Hepatocyte (in vitro differentiated cells): Measurements from ENCODE around the gene TNK2. TPM values are rescaled to one million over a fixed set of nuclear protein-coding genes. Genes with fewer than 3 reads are reported as not detected.

ENCODE experiments used
- DNase-seq: peaks from one replicate; pipeline ENCODE4 v3.0.0-alpha.2; 2016; ENCODE audit warnings: low spot score
- H2AFZ ChIP-seq: fragments of 200-600 bp; sonication (generic); 2 replicates; pipeline ENCODE4 v1.6.0; 2016; ENCODE audit warnings: antibody characterized with exemption, mild to moderate bottlenecking
- H3K27ac ChIP-seq: fragments of 200-600 bp; sonication (generic); 2 replicates; pipeline ENCODE4 v1.5.1; 2016; ENCODE audit warnings: mild to moderate bottlenecking
- H3K27me3 ChIP-seq: fragments of 200-600 bp; sonication (generic); 2 replicates; pipeline ENCODE4 v1.6.1; 2016
- H3K36me3 ChIP-seq: fragments of 200-600 bp; sonication (generic); replicated peaks from 2 replicates; pipeline ENCODE4 v1.5.1; 2016; ENCODE audit warnings: low read depth; ENCODE audit not compliant: insufficient read depth
- H3K4me1 ChIP-seq: fragments of 200-600 bp; sonication (generic); 2 replicates; pipeline ENCODE4 v1.5.1; 2016; ENCODE audit warnings: mild to moderate bottlenecking, moderate library complexity; ENCODE audit not compliant: insufficient read depth
- H3K4me2 ChIP-seq: fragments of 200-600 bp; sonication (generic); 2 replicates; pipeline ENCODE4 v1.6.0; 2016
- H3K4me3 ChIP-seq: fragments of 200-600 bp; sonication (generic); 2 replicates; pipeline ENCODE4 v1.5.1; 2016; ENCODE audit warnings: mild to moderate bottlenecking
- H3K79me2 ChIP-seq: fragments of 200-600 bp; sonication (generic); 2 replicates; pipeline ENCODE4 v1.6.0; 2017; ENCODE audit warnings: mild to moderate bottlenecking
- H3K9me2 ChIP-seq: fragments of 200-600 bp; sonication (generic); replicated peaks from 2 replicates; pipeline ENCODE4 v1.6.0; 2017; ENCODE audit warnings: mild to moderate bottlenecking; ENCODE audit not compliant: insufficient read depth
- H3K9me3 ChIP-seq: fragments of 200-600 bp; sonication (generic); 2 replicates; pipeline ENCODE4 v1.5.1; 2016; ENCODE audit warnings: low read depth, mild to moderate bottlenecking
- H4K20me1 ChIP-seq: fragments of 200-600 bp; sonication (generic); 2 replicates; pipeline ENCODE4 v1.6.0; 2016; ENCODE audit warnings: mild to moderate bottlenecking; ENCODE audit not compliant: insufficient read depth, poor library complexity, severe bottlenecking
- EZH2 ChIP-seq: fragments of 200-600 bp; sonication (generic); IDR thresholded peaks from 2 replicates; pipeline ENCODE4 v1.6.1; 2016; ENCODE audit warnings: antibody characterized with exemption, mild to moderate bottlenecking, borderline replicate concordance
- EZH2phosphoT487 ChIP-seq: fragments of 200-600 bp; sonication (generic); IDR thresholded peaks from one replicate; pipeline ENCODE4 v1.6.1; 2018; ENCODE audit warnings: antibody characterized with exemption, mild to moderate bottlenecking, low read depth, moderate library complexity; ENCODE audit not compliant: unreplicated experiment, severe bottlenecking
- WGBS: methylation state at CpG from one replicate; pipeline ENCODE4 v1.1.6; 2016; ENCODE audit warnings: low lambda C conversion rate; ENCODE audit errors: missing lambda C conversion rate; 5-methylcytosine and 5-hydroxymethylcytosine counted together
- polyA plus RNA-seq: library from polyadenylated mRNA; unstranded; fragments of >200 nt; fragmentation: Nextera tagmentation; extraction: Ambion mirVana; gene quantifications from 2 replicates; pipeline ENCODE4 v1.2.1, GENCODE V29; 2016
- total RNA-seq: library from RNA; depleted of rRNA; stranded (reverse); fragments of >200 nt; gene quantifications from 2 replicates; pipeline ENCODE4 v1.2.3, GENCODE V29; 2014
- TF ChIP-seq, protein P1 (sequence below): fragments of 200-600 bp; sonication (generic); IDR thresholded peaks from 2 replicates; pipeline ENCODE4 v1.5.1; 2016; ENCODE audit warnings: antibody characterized with exemption, mild to moderate bottlenecking; ENCODE audit not compliant: poor library complexity

Gene TNK2
- total and polyA plus RNA-seq, 2 experiments from 2014 or later = 5.9 to 11.6 TPM

DNA sequence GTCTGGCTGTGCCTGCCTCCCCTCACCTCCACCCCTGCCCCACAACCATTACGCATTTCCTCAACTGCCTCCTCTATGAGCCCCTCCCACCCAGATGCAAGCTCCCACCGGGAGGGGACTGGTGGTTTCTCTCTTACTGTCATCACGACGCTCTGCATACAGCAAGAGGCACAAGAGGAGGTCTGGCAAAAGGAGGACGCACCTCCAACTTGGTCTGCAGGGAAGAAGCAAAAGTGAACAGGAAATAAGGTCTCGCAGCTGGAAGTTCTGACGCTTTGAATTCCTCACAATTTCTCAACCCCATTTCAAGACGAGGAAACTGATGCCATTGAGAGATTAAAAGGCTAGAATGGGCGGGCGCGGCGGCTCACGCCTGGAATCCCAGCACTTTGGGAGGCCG is 54.4 kb downstream of the TNK2 start:
- WGBS = 78% methylated on average over 14 of the region's 14 CpGs
- Histone ChIP-seq H3K27me3 (no peaks in the 10 kb centered on the region), H4K20me1 (no peaks in the 10 kb centered on the region)

DNA sequence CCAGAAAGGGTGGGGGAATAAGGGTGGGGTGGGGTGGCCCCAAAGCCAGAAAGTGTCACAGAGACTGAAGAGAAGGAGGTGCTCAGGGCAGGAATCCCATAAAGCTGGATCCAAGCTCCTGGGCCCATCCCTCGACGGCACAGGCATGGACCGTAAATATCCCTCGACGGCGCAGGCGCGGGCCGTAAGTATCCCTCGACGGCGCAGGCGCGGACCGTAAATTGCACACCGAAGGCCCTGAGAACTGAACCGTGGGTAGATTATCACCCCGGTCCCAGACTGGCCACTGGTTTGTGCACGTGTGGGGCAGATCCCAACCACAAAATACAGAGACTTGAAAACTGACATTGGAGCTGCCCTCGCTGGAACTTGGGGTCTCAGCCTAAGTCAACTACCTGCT is 55.3 kb downstream of the TNK2 start:
- Histone ChIP-seq H3K9me2 (no peaks in the 10 kb centered on the region), H3K4me1 (peaks cover 5% of the 10 kb centered on the region), H3K79me2 (no peaks in the 10 kb centered on the region), H4K20me1 (no peaks in the 10 kb centered on the region), H3K9me3 (no peaks in the 10 kb centered on the region), H3K27me3 (no peaks in the 10 kb centered on the region), H3K4me3 (no peak overlapping the region), H3K27ac (no peak overlapping the region), H3K4me2 (no peak overlapping the region), H3K36me3 (no peaks in the 10 kb centered on the region), H2AFZ (no peak overlapping the region)
- WGBS = 96% methylated on average over 19 of the region's 20 CpGs
- no peak for DNase-seq
- TF ChIP-seq EZH2phosphoT487 = no peak
- TF ChIP-seq, protein P1, sequence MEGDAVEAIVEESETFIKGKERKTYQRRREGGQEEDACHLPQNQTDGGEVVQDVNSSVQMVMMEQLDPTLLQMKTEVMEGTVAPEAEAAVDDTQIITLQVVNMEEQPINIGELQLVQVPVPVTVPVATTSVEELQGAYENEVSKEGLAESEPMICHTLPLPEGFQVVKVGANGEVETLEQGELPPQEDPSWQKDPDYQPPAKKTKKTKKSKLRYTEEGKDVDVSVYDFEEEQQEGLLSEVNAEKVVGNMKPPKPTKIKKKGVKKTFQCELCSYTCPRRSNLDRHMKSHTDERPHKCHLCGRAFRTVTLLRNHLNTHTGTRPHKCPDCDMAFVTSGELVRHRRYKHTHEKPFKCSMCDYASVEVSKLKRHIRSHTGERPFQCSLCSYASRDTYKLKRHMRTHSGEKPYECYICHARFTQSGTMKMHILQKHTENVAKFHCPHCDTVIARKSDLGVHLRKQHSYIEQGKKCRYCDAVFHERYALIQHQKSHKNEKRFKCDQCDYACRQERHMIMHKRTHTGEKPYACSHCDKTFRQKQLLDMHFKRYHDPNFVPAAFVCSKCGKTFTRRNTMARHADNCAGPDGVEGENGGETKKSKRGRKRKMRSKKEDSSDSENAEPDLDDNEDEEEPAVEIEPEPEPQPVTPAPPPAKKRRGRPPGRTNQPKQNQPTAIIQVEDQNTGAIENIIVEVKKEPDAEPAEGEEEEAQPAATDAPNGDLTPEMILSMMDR = no peak
- no peak for TF ChIP-seq EZH2

More for the DNA sequence above, 54.4 kb downstream of the TNK2 start:
- Histone ChIP-seq H3K4me2 (no peak overlapping the region), H3K36me3 (no peaks in the 10 kb centered on the region), H2AFZ (no peak overlapping the region), H3K4me3 (no peak overlapping the region), H3K9me2 (no peaks in the 10 kb centered on the region), H3K9me3 (no peaks in the 10 kb centered on the region), H3K27ac (no peak overlapping the region), H3K79me2 (no peaks in the 10 kb centered on the region), H3K4me1 (peaks cover 5% of the 10 kb centered on the region)
- TF ChIP-seq, protein P1 = no peak
- TF ChIP-seq EZH2 (no peak), EZH2phosphoT487 (no peak)
- no peak for DNase-seq

DNA sequence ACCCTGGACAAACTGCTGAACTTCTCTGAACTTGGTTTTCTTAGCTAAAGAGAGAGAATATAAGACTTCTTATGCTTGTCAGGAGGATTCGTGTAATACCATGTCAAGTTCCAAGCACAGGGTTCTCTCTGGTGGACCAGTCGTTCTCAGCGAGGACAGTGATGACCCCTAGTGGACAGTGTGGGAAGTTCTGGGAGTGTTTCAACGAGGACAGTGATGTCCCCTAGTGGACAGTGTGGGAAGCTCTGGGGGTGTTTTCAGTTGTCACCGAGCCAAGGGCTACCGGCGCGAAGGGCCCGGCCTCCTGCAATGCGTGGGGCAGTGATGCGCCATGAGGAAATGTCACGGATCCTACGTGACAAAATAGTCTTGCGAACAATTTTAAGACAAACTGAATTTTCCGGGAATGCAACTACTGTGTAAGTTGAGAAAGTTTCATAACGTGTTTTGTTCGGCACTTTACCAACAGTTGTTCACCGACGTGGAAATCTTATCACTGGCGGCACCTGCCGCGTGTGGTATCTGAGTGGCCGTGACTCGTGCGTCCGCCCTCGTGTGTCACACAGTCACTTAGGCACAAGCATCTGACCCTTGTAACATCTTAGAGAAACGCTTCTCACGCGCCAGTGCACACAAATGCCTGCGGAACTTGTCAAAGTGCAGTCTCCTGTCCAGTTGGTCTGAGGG is 57.4 kb downstream of the TNK2 start:
- WGBS = 43% methylated on average over 31 of the region's 31 CpGs
- H2AFZ ChIP-seq = no peak overlapping the region
- peaks cover 7% of the 10 kb centered on the region for H3K4me1 ChIP-seq
- no peak overlapping the region for H3K4me3 ChIP-seq
- H3K9me3 ChIP-seq = no peaks in the 10 kb centered on the region
- no peak for TF ChIP-seq EZH2
- TF ChIP-seq, protein P1 = peak; percentile 100
- no peaks in the 10 kb centered on the region for H3K9me2 ChIP-seq
- peak; percentile 95 for DNase-seq
- peak overlapping the region; percentile 49 for H3K4me2 ChIP-seq
- H3K36me3 ChIP-seq = no peaks in the 10 kb centered on the region
- no peak overlapping the region for H3K27ac ChIP-seq
- no peaks in the 10 kb centered on the region for H4K20me1 ChIP-seq
- no peaks in the 10 kb centered on the region for H3K79me2 ChIP-seq
- H3K27me3 ChIP-seq = no peaks in the 10 kb centered on the region
